ENCODE data around the gene CTNND1. TPM values are rescaled to one million over a fixed set of nuclear protein-coding genes. Genes with fewer than 3 reads are reported as not detected.

The CTNND1 gene
- total and polyA plus RNA-seq, 2 experiments from 2014 or later: 65.0 to 130 TPM

- Histone ChIP-seq H3K4me1 (ENCODE audit: insufficient read depth) (no peaks in the 10 kb centered on the region), H3K9me3 (ENCODE audit: low read depth) (no peaks in the 10 kb centered on the region), H3K4me3 (no peak overlapping the region), H3K4me2 (no peak overlapping the region), H4K20me1 (ENCODE audit: insufficient read depth, poor library complexity, severe bottlenecking) (no peaks in the 10 kb centered on the region), H3K79me2 (peaks cover 82% of the 10 kb centered on the region), H3K27me3 (no peaks in the 10 kb centered on the region), H3K36me3 (replicated peaks; ENCODE audit: insufficient read depth, low read depth) (no peaks in the 10 kb centered on the region), H3K9me2 (replicated peaks; ENCODE audit: insufficient read depth) (no peaks in the 10 kb centered on the region), H2AFZ (no peak overlapping the region), H3K27ac (no peak overlapping the region)
- 94% methylated on average over 7 of the region's 7 CpGs for WGBS (ENCODE audit: low lambda C conversion rate, missing lambda C conversion rate)
- no peak for DNase-seq (ENCODE audit: low spot score)
- TF ChIP-seq EZH2phosphoT487 (IDR thresholded peaks at IDR 0.05; ENCODE audit: low read depth, severe bottlenecking, unreplicated experiment) (no peak), EZH2 (IDR thresholded peaks at IDR 0.05; ENCODE audit: borderline replicate concordance) (no peak), CTCF (IDR thresholded peaks at IDR 0.05; ENCODE audit: poor library complexity) (no peak)
These were observed 32.1 kb upstream of the CTNND1 start for GRCh38 chr11:57729479-57729878.

DNA sequence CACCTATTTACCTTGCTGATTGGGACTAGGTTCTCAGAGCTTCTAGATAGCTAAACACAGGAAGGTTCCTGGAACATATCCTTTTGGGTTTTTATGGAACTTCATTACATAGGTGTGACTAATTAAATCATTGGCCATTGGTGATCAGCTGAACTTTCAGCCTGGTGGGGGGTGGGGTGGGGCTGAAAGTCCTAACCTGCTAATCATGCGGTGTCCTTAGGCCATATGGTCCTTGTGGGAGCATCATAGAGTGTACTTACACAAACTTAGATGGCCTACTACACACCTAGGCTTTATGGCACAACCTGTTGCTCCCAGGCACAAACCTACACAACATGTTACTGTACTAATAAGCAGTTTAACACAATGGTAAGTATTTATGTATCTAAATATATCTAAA, 28.9 kb upstream of the CTNND1 start:
- no peak overlapping the region for H3K4me3 ChIP-seq
- no peaks in the 10 kb centered on the region for H3K27me3 ChIP-seq
- no peaks in the 10 kb centered on the region for H3K9me2 ChIP-seq (replicated peaks; ENCODE audit: insufficient read depth)
- no peaks in the 10 kb centered on the region for H3K9me3 ChIP-seq (ENCODE audit: low read depth)
- no peak overlapping the region for H3K27ac ChIP-seq
- peaks cover 5% of the 10 kb centered on the region for H3K4me1 ChIP-seq (ENCODE audit: insufficient read depth)
- H4K20me1 ChIP-seq (ENCODE audit: insufficient read depth, poor library complexity, severe bottlenecking): no peaks in the 10 kb centered on the region
- no peak for DNase-seq (ENCODE audit: low spot score)
- no peaks in the 10 kb centered on the region for H3K36me3 ChIP-seq (replicated peaks; ENCODE audit: insufficient read depth, low read depth)
- peaks cover 73% of the 10 kb centered on the region for H3K79me2 ChIP-seq
- no peak for TF ChIP-seq CTCF (IDR thresholded peaks at IDR 0.05; ENCODE audit: poor library complexity)
- TF ChIP-seq EZH2phosphoT487 (IDR thresholded peaks at IDR 0.05; ENCODE audit: low read depth, severe bottlenecking, unreplicated experiment): no peak
- no peak for TF ChIP-seq EZH2 (IDR thresholded peaks at IDR 0.05; ENCODE audit: borderline replicate concordance)
- no peak overlapping the region for H3K4me2 ChIP-seq
- H2AFZ ChIP-seq: no peak overlapping the region
- 100% methylated on average over 1 of the region's 1 CpG for WGBS (ENCODE audit: low lambda C conversion rate, missing lambda C conversion rate)

DNA sequence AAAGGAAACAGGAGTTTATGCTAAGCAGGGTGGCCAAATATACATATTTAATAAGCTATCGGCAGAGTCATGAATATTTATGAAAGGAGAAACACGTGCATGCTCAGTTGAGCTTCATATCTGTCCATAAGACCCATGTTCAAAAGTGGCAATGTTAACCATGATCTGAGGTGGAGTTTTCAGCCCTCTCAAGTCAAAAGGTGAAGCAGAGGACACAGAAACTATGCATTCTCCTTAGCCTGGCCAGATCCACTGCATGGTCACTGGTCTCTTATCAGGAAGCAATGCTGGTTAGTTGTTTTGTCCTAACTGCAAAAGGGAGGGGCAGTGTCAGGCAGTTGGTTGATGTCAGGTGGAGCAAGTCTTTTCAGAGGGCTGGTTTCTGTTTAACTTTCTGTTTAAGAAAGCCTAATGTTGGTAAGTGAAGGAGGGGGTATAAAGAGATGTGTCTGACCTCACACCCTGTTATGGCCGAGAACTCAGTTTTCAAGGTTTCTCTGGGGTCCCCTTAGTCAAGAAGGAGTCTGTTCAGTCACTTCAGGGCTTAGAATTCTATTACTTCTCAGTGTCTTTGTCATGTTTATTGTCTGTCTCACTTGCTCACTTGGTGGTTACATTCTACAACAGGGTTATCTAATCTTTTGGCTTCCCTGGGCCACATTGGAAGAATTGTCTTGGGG, 25.8 kb upstream of the CTNND1 start:
- peaks cover 49% of the 10 kb centered on the region for H3K79me2 ChIP-seq
- H3K4me2 ChIP-seq: peak overlapping the region; percentile 62
- no peak overlapping the region for H2AFZ ChIP-seq
- no peaks in the 10 kb centered on the region for H3K9me2 ChIP-seq (replicated peaks; ENCODE audit: insufficient read depth)
- no peaks in the 10 kb centered on the region for H3K27me3 ChIP-seq
- TF ChIP-seq EZH2 (IDR thresholded peaks at IDR 0.05; ENCODE audit: borderline replicate concordance): no peak
- no peak for TF ChIP-seq CTCF (IDR thresholded peaks at IDR 0.05; ENCODE audit: poor library complexity)
- TF ChIP-seq EZH2phosphoT487 (IDR thresholded peaks at IDR 0.05; ENCODE audit: low read depth, severe bottlenecking, unreplicated experiment): no peak
- H3K36me3 ChIP-seq (replicated peaks; ENCODE audit: insufficient read depth, low read depth): no peaks in the 10 kb centered on the region
- 52% methylated on average over 3 of the region's 3 CpGs for whole genome bisulfite sequencing (ENCODE audit: low lambda C conversion rate, missing lambda C conversion rate)
- peak; percentile 51 for DNase-seq (ENCODE audit: low spot score)
- H4K20me1 ChIP-seq (ENCODE audit: insufficient read depth, poor library complexity, severe bottlenecking): no peaks in the 10 kb centered on the region
- peak overlapping the region; percentile 83 for H3K27ac ChIP-seq
- H3K4me1 ChIP-seq (ENCODE audit: insufficient read depth): peaks cover 5% of the 10 kb centered on the region
- H3K4me3 ChIP-seq: no peak overlapping the region
- H3K9me3 ChIP-seq (ENCODE audit: low read depth): no peaks in the 10 kb centered on the region

All from hepatocyte (in vitro differentiated cells).